Occipital lobe (tissue), 2 donors: ENCODE measurements around the gene SIVA1. TPM values are rescaled to one million over a fixed set of nuclear protein-coding genes. Genes with fewer than 3 reads are reported as not detected.

ENCODE experiments used
- DNase-seq: peaks from one replicate; lab custom pipeline; 2025; lab: John Stamatoyannopoulos, UW
- total RNA-seq: library from RNA; depleted of rRNA; stranded (reverse); fragments of >200 nt; gene quantifications from one replicate; pipeline ENCODE4 v1.2.3, GENCODE V29; 2014

SIVA1 gene
- total RNA-seq, 1 donor from 2014 or later: 21.2 TPM

- no peak for DNase-seq
Measured at GRCh38 chr14:104784218-104784568, 31.2 kb downstream of the SIVA1 start.

DNA sequence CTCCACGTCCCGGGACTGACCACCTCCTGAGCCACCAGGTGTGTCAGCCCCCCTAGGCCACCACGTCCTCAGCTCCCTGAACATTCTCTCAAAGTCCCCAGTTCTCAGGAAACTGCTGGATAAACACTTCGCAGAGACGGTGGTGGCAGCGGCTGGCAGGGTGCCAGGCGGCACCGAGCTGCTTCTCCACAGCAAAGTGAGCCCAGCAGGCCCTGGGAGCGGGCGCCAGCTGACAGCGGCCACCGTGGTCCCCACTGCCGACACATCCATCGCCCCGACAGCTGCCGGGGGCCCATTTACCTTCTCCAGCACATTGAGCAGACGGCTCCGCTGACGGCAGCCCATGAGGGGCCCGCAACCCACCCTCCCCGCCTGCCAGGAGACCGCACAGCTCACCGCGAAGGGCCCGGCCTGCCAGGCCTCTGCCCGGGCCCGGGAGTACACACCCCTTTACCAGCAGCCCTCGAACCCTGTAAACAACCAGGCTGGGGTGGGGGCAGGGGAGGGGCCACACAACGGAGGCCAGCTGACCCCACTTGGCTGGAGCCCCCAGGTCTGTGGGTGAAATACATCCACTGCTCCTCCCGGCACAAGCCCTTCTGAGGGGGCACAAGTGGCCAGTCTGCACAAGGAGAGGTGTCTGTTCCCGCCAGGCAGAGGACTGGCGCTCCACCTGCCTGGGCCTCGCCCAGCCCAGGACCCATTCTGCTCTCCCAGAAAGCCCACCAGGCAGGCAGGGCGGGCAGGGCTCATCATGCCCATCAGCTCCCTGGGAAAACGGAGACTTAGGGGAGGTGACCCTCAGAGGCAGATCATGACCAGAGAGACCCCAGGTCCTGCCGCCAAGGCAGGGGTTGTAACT, 32.1 kb downstream of the SIVA1 start:
- DNase-seq: no peak

- no peak for DNase-seq
Measured at GRCh38 chr14:104785708-104786080, 32.7 kb downstream of the SIVA1 start.

DNA sequence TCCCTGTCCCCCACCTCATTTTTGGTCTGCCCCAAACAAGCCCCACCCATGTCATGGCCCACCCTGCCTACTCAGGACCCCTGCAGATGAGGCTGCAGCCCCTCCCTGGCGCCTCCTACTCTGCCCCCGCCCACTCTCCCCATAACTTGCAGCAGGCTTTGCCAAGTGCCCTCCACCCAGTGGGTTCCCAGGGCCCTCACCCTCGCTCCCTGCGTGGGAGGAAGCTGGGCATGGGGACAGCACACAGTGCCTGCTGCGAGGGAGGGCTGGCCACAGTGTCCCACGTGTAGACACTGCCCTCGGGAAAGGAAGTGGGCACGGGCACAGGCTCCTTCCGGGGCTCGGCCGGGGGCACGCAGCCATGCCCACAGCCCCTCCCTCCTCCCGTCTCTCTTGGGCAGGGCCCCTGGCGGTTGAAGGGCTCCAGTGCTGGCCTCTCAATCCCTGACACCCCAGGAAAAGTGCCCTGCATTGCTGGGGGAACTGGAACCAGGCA, 33.2 kb downstream of the SIVA1 start:
- no peak for DNase-seq

GRCh38 chr14:104786726-104787675, 34.1 kb downstream of the SIVA1 start:
- DNase-seq: no peak

DNA sequence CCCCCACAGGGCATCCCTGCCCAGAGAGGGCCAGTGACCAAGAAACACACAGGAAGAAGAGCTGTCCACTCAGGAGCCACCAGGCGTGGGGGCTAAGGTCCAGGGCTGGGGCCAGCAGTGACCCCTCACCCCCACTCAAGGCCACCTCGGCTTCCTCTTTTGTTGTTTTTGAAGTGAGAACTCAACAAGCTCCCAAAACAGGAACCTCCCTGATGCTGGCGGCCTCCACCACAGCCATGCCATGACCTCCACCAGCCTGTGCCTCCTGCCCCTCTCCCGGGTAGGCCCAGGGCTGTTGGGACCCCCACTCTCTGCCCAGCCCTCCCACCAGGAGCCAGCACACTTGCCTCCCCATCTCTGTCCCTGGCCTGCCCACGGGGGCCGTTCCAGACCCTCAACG, 34.8 kb downstream of the SIVA1 start:
- DNase-seq: no peak

GRCh38 chr14:104788161-104788818, 35.3 kb downstream of the SIVA1 start:
- DNase-seq: no peak

DNA sequence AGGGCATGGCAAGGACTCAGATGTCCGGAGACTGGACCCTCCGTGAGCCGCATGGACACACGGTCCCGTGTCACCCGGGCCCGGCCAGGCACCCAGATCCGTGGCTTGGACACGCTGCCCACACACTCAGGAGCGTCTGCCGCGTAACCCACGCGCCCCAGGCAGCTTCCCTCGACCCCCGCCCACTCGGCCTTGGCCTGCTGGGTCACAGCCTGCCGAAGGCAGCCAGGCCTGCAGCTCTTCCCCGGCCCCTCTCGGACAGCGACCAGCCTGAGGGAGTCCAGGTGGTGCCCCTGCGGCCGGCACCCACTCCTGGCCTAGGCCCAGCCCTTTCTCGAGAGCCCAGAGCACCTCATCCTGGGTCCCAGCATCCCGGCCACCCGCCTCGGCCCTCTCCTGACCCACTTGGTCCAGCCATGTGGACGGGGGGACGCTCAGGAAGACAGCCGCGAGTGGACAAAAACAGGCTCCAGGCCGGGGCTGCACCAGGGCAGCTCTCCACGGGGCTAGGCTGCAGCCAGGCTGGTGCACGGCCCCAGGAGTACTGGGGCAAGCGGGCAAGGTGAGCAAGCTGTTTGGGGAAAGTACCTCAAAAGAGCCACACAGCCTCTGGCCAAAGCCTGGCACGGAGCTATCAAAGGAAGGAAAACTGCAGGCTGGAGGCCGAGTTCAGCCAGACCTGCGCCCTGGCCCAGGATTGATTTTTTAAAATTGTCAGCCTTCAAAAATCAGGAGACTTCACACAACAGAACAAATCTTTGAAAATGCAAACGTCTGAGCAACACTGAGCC, 36.1 kb downstream of the SIVA1 start:
- no peak for DNase-seq

- no peak for DNase-seq
Measured at GRCh38 chr14:104789752-104790743, 37.1 kb downstream of the SIVA1 start.

DNA sequence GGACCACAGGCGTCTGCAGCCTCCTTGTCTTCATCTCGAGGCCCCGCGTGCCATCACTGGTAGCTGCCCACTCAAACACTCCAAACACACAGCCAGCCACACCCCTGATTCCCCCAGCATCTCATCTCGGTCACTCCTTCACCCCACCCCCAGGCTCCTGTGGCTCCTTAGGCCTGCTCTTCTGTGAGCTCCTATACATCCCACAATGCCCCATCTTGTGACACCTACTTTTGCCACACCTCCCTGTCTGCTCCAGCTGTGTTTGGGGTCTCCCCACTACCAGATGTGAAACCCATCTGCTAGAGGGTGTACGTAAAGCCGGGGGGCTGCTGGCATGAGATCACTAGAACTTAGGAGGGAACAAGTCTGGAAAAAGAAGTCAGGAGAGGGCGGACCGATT, 38.5 kb downstream of the SIVA1 start:
- no peak for DNase-seq

DNA sequence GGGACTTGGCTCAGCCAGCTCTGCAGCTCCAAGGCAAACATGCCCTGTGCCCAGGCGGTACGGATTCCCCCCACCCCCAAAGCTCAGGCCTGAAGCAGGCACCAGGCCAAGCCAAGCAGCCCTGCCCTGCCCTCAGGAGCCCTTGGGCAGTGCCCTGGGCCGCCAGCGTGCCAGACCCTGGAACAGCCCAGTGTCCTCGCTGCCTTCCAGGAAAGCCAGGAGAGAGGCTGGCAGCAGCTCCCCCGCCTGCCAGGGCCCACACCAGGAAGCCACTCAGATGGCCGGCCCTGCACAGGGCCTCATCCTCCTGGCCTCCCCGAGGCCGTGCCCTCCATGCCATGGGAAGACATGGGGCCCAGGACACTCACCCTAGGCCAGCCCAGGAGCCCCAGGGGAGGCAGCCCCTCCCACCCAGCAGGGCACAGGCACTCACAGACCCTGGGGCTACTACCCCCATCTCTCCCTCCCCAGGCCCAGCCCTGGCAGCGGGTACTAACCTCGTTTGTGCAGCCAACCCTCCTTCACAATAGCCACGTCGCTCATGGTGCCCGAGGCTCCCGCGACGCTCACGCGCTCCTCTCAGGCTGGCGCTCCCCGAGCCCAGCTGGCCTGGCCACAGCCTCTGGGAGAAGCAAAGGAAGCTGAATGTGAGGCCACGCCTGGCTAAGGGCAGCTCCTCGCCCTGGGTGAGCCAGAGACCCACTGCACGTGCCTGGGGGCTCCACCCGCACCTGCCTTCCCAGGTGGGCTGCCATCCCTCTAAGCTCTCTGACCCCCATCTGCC, 39.3 kb downstream of the SIVA1 start:
- no peak for DNase-seq

DNA sequence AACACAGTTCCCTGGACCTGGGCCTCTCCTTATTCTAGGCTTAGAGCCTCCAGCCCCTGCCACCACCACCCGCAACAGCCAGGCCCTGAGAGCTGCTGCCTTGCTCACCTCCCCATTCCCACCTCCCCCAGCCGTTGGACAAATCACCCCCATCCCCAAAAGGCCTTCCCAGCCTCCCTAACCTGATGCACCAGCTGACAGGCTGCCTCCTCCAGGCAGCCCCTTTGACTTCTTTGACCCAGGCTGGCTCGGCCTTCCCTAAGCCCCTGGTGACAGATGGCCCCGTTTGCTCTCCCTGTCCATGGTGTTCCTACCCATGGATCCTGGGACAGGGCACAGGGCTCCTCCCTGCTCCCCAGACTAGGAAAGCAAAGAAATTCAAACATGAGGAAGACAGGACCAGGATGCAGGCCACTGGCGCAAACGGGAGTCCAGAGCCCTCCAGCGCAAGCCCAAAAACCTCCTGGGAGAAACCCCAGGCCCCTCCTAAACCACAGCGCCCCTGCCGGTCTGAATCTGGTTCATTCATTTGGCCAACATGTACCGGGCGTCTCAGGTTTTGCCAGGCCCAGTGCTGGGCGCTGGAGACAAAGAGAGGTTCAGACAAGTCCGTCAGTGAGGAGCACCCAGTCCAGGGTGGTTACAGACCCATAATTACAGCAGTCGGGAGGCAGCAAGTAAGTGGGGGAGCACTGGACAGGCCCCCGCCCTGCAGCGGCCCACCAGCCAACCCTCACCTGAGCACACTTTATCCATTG, 40.2 kb downstream of the SIVA1 start:
- no peak for DNase-seq

DNA sequence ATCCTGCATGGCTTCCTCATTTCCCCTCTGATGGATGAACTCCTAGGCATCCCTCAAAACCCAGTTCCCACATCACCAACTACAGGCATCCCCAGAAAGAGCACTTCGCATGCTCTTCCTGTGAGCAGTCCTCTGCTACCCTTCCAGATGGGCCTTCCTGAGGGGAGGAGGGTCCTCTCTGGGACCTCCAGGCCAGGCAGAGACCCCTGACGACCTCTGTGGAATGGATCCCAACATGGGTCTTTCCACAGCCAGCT, 40.7 kb downstream of the SIVA1 start:
- DNase-seq: no peak

DNA sequence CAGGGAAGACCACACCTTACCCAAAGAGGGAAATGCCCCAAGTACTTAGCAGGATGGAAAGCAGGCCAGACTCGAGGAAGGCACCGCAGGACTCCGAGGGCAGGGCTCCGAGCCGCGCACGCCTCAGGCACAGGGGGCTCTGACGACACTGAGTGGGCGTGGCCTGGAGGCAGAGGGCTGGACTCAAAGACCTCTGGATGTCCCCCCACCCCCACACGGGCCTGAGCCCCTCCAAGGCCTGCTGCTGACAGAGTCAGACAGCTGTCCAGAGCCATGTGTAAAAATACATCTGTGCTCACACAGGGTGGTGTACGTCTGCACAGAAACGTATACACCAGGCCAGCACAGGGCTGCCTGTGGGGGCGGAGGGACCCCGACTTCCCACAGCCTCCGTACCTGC, 41.2 kb downstream of the SIVA1 start:
- no peak for DNase-seq

- DNase-seq: no peak
Measured at GRCh38 chr14:104794631-104794992, 41.7 kb downstream of the SIVA1 start.

GRCh38 chr14:104794993-104795780, 42.2 kb downstream of the SIVA1 start, which contains the start of gene AKT1:
Gene AKT1, minus strand, starts transcription at chr14:104795748. Its CDS starts 3,105 bp downstream, at chr14:104792643.
- DNase-seq: no peak
